Measurements from ENCODE around the gene PAM.

DNA sequence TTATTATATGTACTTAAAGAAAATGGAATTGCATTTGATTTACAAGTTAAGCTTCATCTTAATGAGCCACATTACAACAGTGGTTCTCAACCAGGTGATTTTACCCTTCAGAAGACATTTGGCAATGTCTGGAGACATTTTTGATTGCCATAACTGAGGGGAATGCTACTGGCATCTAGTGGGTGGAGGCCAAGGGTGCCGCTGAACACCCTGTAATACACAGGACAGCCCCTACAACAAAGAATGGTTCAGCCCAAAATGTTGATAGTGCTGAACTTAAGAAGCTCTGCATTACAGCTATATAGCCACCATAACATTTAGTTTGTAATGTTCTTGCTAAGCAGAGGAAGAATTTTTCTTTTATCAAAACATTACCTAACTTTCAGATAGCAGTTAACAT lies 103.1 kb downstream of the PAM start:
- TF ChIP-seq, protein P1, sequence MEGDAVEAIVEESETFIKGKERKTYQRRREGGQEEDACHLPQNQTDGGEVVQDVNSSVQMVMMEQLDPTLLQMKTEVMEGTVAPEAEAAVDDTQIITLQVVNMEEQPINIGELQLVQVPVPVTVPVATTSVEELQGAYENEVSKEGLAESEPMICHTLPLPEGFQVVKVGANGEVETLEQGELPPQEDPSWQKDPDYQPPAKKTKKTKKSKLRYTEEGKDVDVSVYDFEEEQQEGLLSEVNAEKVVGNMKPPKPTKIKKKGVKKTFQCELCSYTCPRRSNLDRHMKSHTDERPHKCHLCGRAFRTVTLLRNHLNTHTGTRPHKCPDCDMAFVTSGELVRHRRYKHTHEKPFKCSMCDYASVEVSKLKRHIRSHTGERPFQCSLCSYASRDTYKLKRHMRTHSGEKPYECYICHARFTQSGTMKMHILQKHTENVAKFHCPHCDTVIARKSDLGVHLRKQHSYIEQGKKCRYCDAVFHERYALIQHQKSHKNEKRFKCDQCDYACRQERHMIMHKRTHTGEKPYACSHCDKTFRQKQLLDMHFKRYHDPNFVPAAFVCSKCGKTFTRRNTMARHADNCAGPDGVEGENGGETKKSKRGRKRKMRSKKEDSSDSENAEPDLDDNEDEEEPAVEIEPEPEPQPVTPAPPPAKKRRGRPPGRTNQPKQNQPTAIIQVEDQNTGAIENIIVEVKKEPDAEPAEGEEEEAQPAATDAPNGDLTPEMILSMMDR (IDR thresholded peaks at IDR 0.05): peak; percentile 9; the same call in 1 of the 2 replicates
- TF ChIP-seq, protein P2, sequence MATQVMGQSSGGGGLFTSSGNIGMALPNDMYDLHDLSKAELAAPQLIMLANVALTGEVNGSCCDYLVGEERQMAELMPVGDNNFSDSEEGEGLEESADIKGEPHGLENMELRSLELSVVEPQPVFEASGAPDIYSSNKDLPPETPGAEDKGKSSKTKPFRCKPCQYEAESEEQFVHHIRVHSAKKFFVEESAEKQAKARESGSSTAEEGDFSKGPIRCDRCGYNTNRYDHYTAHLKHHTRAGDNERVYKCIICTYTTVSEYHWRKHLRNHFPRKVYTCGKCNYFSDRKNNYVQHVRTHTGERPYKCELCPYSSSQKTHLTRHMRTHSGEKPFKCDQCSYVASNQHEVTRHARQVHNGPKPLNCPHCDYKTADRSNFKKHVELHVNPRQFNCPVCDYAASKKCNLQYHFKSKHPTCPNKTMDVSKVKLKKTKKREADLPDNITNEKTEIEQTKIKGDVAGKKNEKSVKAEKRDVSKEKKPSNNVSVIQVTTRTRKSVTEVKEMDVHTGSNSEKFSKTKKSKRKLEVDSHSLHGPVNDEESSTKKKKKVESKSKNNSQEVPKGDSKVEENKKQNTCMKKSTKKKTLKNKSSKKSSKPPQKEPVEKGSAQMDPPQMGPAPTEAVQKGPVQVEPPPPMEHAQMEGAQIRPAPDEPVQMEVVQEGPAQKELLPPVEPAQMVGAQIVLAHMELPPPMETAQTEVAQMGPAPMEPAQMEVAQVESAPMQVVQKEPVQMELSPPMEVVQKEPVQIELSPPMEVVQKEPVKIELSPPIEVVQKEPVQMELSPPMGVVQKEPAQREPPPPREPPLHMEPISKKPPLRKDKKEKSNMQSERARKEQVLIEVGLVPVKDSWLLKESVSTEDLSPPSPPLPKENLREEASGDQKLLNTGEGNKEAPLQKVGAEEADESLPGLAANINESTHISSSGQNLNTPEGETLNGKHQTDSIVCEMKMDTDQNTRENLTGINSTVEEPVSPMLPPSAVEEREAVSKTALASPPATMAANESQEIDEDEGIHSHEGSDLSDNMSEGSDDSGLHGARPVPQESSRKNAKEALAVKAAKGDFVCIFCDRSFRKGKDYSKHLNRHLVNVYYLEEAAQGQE (IDR thresholded peaks at IDR 0.05; ENCODE audit: insufficient read depth in 1 of 2, low read depth in 2 of 2, low read length in 1 of 2): no peak
- no peak for TF ChIP-seq SIN3A (IDR thresholded peaks at IDR 0.05; ENCODE audit: borderline replicate concordance, insufficient read depth, low read depth, low read length)

Data from Panc1 (cell line).